Stomach smooth muscle (tissue), 2 donors: ENCODE measurements around the gene PRAMEF8.
"Not testable (repeated sequence)": the region's sequence is repeated elsewhere in the genome, so short reads cannot be mapped to it uniquely, and the experiment has no call there.

Source experiments
- H3K27ac ChIP-seq: one replicate; pipeline ENCODE4 v1.7.0; 2013; ENCODE audit warnings: mild to moderate bottlenecking, low read length, inconsistent platforms
- H3K27me3 ChIP-seq, 2 donors: one replicate each; pipeline ENCODE4 v1.7.0; 2013; ENCODE audit warnings: low read length in 2 of 2; ENCODE audit not compliant: insufficient read depth in 2 of 2, control insufficient read depth in 1 of 2
- H3K36me3 ChIP-seq, 2 donors: one replicate each; pipeline ENCODE4 v1.7.0; 2013; ENCODE audit warnings: low read length in 2 of 2; ENCODE audit not compliant: control insufficient read depth in 2 of 2, insufficient read depth in 2 of 2
- H3K4me1 ChIP-seq: one replicate; pipeline ENCODE4 v1.7.0; 2013; ENCODE audit warnings: low read length; ENCODE audit not compliant: control insufficient read depth, insufficient read depth
- H3K4me3 ChIP-seq, 2 donors: one replicate each; pipeline ENCODE4 v1.7.0; 2013; ENCODE audit warnings: low read length in 2 of 2
- H3K9ac ChIP-seq, 2 donors: one replicate each; pipeline ENCODE4 v1.7.0; 2013; ENCODE audit warnings: low read length in 2 of 2, mild to moderate bottlenecking in 1 of 2
- H3K9me3 ChIP-seq, 2 donors: one replicate each; pipeline ENCODE4 v1.7.0; 2013; ENCODE audit warnings: low read length in 2 of 2; ENCODE audit not compliant: control insufficient read depth in 2 of 2
- donor health status: healthy.
- donor health status: Pancreatic carcinoma.

The PRAMEF8 gene

GRCh38 chr1:13285037-13285436, at the start of gene PRAMEF8:
TSS of gene PRAMEF8 (minus strand) at chr1:13285137. CDS start at chr1:13284091, 1,046 bp downstream.
- H3K4me1 ChIP-seq, H3K36me3 ChIP-seq, H3K9ac ChIP-seq, H3K9me3 ChIP-seq, H3K27me3 ChIP-seq, H3K27ac ChIP-seq, H3K4me3 ChIP-seq: not testable (repeated sequence)

- not testable (repeated sequence) for H3K4me3 ChIP-seq, H3K9me3 ChIP-seq, H3K27me3 ChIP-seq, H3K4me1 ChIP-seq, H3K9ac ChIP-seq, H3K36me3 ChIP-seq, H3K27ac ChIP-seq
These were observed 30.3 kb upstream of the PRAMEF8 start, which contains the start of gene PRAMEF15 for GRCh38 chr1:13315281-13315680. TSS of gene PRAMEF15 (plus strand) at chr1:13315581. CDS start at chr1:13318408, 2,827 bp downstream.

GRCh38 chr1:13303239-13303638, 18.3 kb upstream of the PRAMEF8 start, which contains the start of gene PRAMEF33:
TSS of gene PRAMEF33 (plus strand) at chr1:13303539. CDS start at chr1:13305955, 2,416 bp downstream.
- not testable (repeated sequence) for H3K27me3 ChIP-seq, H3K4me3 ChIP-seq, H3K36me3 ChIP-seq, H3K27ac ChIP-seq, H3K9me3 ChIP-seq, H3K9ac ChIP-seq, H3K4me1 ChIP-seq

- H3K4me1 ChIP-seq, H3K4me3 ChIP-seq, H3K9ac ChIP-seq, H3K27ac ChIP-seq, H3K27me3 ChIP-seq, H3K36me3 ChIP-seq, H3K9me3 ChIP-seq: not testable (repeated sequence)
These were observed 17.3 kb upstream of the PRAMEF8 start for GRCh38 chr1:13302197-13302596.

- not testable (repeated sequence) for H3K27ac ChIP-seq
These were observed 13.8 kb upstream of the PRAMEF8 start for GRCh38 chr1:13298699-13299098.

GRCh38 chr1:13297216-13297931, 12.4 kb upstream of the PRAMEF8 start:
- not testable (repeated sequence) for H3K27ac ChIP-seq, H3K4me3 ChIP-seq, H3K4me1 ChIP-seq, H3K9ac ChIP-seq, H3K9me3 ChIP-seq, H3K27me3 ChIP-seq, H3K36me3 ChIP-seq

More at GRCh38 chr1:13298699-13299098, 13.8 kb upstream of the PRAMEF8 start:
- H3K4me3 ChIP-seq, H3K9ac ChIP-seq, H3K9me3 ChIP-seq, H3K27me3 ChIP-seq, H3K4me1 ChIP-seq, H3K36me3 ChIP-seq: not testable (repeated sequence)

- H3K9me3 ChIP-seq, result not testable (repeated sequence)
These were observed 4.1 kb upstream of the PRAMEF8 start for GRCh38 chr1:13289030-13289429.

GRCh38 chr1:13279617-13280016, 5.3 kb downstream of the PRAMEF8 start:
- not testable (repeated sequence) for H3K27ac ChIP-seq, H3K4me1 ChIP-seq, H3K9ac ChIP-seq, H3K27me3 ChIP-seq, H3K36me3 ChIP-seq, H3K9me3 ChIP-seq, H3K4me3 ChIP-seq

More at GRCh38 chr1:13289030-13289429, 4.1 kb upstream of the PRAMEF8 start:
- H3K9ac ChIP-seq, H3K36me3 ChIP-seq, H3K4me3 ChIP-seq, H3K27ac ChIP-seq, H3K4me1 ChIP-seq, H3K27me3 ChIP-seq: not testable (repeated sequence)

GRCh38 chr1:13277016-13277415, 7.9 kb downstream of the PRAMEF8 start:
- not testable (repeated sequence) for H3K4me3 ChIP-seq, H3K9ac ChIP-seq, H3K27ac ChIP-seq, H3K9me3 ChIP-seq, H3K36me3 ChIP-seq, H3K27me3 ChIP-seq, H3K4me1 ChIP-seq

GRCh38 chr1:13265124-13265523, 19.8 kb downstream of the PRAMEF8 start:
- not testable (repeated sequence) for H3K9ac ChIP-seq, H3K27me3 ChIP-seq, H3K4me3 ChIP-seq, H3K4me1 ChIP-seq, H3K27ac ChIP-seq, H3K9me3 ChIP-seq, H3K36me3 ChIP-seq

- not testable (repeated sequence) for H3K4me1 ChIP-seq, H3K4me3 ChIP-seq, H3K9ac ChIP-seq, H3K36me3 ChIP-seq, H3K9me3 ChIP-seq, H3K27ac ChIP-seq, H3K27me3 ChIP-seq
These were observed 31.0 kb downstream of the PRAMEF8 start, which contains the start of gene PRAMEF5 for GRCh38 chr1:13253898-13254297. TSS of gene PRAMEF5 (plus strand) at chr1:13254198. CDS start at chr1:13259269, 5,071 bp downstream.
